LNCaP clone FGC (cell line): ENCODE results near the gene SCN8A.

Experiments
- DNase-seq: peaks from one replicate; pipeline ENCODE4 v3.0.0-alpha.2; 2011; ENCODE audit warnings: low read depth
- H3K4me3 ChIP-seq: 2 replicates; pipeline ENCODE4 v1.5.1; 2011; ENCODE audit warnings: mild to moderate bottlenecking, low read depth, low read length, control low read depth
- CTCF ChIP-seq: IDR thresholded peaks from 2 replicates; pipeline ENCODE4 v1.5.1; 2012; ENCODE audit warnings: mild to moderate bottlenecking; ENCODE audit not compliant: control insufficient read depth, insufficient read depth; ENCODE audit errors: extremely low read depth

SCN8A gene

GRCh38 chr12:51687614-51688013 lies 96.6 kb downstream of the SCN8A start:
- no peak for TF ChIP-seq CTCF
- H3K4me3 ChIP-seq, result no peak overlapping the region
- no peak for DNase-seq

DNA sequence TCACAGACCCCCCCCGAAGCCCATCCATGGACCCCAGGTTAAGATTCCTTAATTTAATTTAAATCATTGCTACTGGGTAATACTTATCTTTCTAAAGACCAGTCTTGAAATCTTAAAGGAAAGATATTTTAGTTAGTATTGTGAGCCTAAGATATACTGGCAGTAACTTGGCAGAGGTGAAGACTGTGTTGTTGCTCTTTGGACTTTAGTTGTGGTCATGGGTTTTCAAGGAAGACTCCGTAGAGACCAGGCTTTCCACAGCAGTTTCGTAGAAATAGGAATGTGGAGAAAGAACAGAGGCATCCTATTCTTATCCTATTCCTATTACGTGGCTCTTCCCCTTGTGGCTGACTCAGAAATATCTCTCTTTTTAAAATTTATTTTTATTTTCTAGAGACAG lies 99.0 kb downstream of the SCN8A start:
- TF ChIP-seq CTCF, result no peak
- no peak for DNase-seq
- no peak overlapping the region for H3K4me3 ChIP-seq

- no peak overlapping the region for H3K4me3 ChIP-seq
These were observed 101.0 kb downstream of the SCN8A start for GRCh38 chr12:51692016-51692415.

GRCh38 chr12:51693569-51693968 lies 102.5 kb downstream of the SCN8A start:
- TF ChIP-seq CTCF, result no peak
- no peak overlapping the region for H3K4me3 ChIP-seq
- DNase-seq, result no peak

More at GRCh38 chr12:51692016-51692415, 101.0 kb downstream of the SCN8A start:
- no peak for DNase-seq
- no peak for TF ChIP-seq CTCF

GRCh38 chr12:51694146-51694545 lies 103.1 kb downstream of the SCN8A start:
- no peak for TF ChIP-seq CTCF
- DNase-seq, result no peak

GRCh38 chr12:51695241-51696010 lies 104.4 kb downstream of the SCN8A start:
- H3K4me3 ChIP-seq, result no peak overlapping the region
- TF ChIP-seq CTCF, result no peak
- DNase-seq, result no peak

More at GRCh38 chr12:51694146-51694545, 103.1 kb downstream of the SCN8A start:
- H3K4me3 ChIP-seq, result no peak overlapping the region

- TF ChIP-seq CTCF, result no peak
- no peak overlapping the region for H3K4me3 ChIP-seq
- no peak for DNase-seq
These were observed 108.2 kb downstream of the SCN8A start for GRCh38 chr12:51699219-51699618.
